Transverse colon (tissue), 4 donors: ENCODE results near the gene ROBO1.

ENCODE experiments used
- CTCF ChIP-seq, 5 experiments: fragments of 200-600 bp in 3 of 5; fragments of 450-650 bp in 2 of 5; sonication (generic) in 3 of 5; IDR thresholded peaks; 1 replicate in 2 of 5; 2 replicates in 3 of 5; pipeline ENCODE4 v1.5.1; 2016 to 2017; ENCODE audit warnings: antibody characterized with exemption in 5 of 5, inconsistent platforms in 3 of 5, mild to moderate bottlenecking in 2 of 5, moderate library complexity in 1 of 5
- EP300 ChIP-seq: sonication (generic); formaldehyde crosslinking; IDR thresholded peaks from one replicate; pipeline ENCODE4 v1.6.1; 2017; ENCODE audit warnings: antibody characterized with exemption, low read depth
- POLR2A ChIP-seq: fragments of 450-650 bp; IDR thresholded peaks from one replicate; pipeline ENCODE4 v1.6.1; 2016; ENCODE audit warnings: antibody characterized with exemption, mild to moderate bottlenecking, moderate library complexity
- POLR2AphosphoS5 ChIP-seq, 3 donors: sonication (generic); formaldehyde crosslinking; IDR thresholded peaks; one replicate each; pipeline ENCODE4 v1.6.1; 2016; ENCODE audit warnings: antibody characterized with exemption in 3 of 3

DNA sequence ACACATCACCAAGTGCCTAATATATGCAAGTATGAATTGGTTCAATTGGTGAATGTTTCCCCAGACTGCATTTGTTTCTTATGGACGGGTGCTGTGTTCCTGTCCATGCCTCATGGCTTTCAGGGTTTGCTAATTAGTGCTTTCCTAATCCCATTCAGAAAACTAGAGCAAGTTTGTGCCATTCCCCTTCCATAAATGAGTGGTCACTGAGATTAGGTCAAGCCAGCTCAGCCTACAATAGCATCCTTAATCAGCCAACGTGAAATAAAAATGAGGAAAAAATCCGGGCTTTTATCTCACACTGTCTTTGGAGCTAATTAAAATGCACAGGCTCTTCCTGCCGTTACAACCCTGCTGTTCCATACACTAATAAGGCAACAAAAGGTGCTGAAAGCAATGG is 788.8 kb downstream of the ROBO1 start:
- no peak for TF ChIP-seq POLR2A
- TF ChIP-seq CTCF (IDR thresholded peaks at IDR 0.05), result no peak
- TF ChIP-seq EP300, result no peak
- TF ChIP-seq POLR2AphosphoS5 (IDR thresholded peaks at IDR 0.05), result no peak
